Heart left ventricle (tissue), 13 donors: ENCODE data around the gene ZNF669.

Source experiments
- CTCF ChIP-seq, 12 donors: fragments of 200-600 bp; sonication (generic) in 4 of 12; IDR thresholded peaks; one replicate each; pipeline versions ENCODE4 v1.5.0 to v1.8.0; 2018 to 2022; ENCODE audit warnings: antibody characterized with exemption in 12 of 12, mild to moderate bottlenecking in 5 of 12
- POLR2A ChIP-seq, 2 donors: fragments of 450-650 bp; IDR thresholded peaks; one replicate each; pipeline ENCODE4 v1.6.1; 2017; ENCODE audit warnings: antibody characterized with exemption in 2 of 2, mild to moderate bottlenecking in 2 of 2, moderate library complexity in 2 of 2
- donor health status: ischemic (EF 13 %, LVEDD 7.1; RV severe dilation, severe dysfunction).
- donor health status: DM: no; HTN: yes; CAD: no.
- donor health status: DM: no; HTN: no; CAD: no.
- donor health status: ischemic (EF 25% LVEDD 6.9; RV normal size, moderate dysfunction).
- donor health status: ischemic (EF 25% LVEDD 5.7; RV mildly dilated, moderate dysfunction).
- donor health status: ischemic (EF 35%, LVEDD 5.7; RV mildly dilated, moderate dysfunction).
- donor health status: nonischemic (EF 11% LVEDD 7.7; RV severe dilation, severe dysfunction).
- donor health status: DM: yes; HTN: yes; CAD: no.
- donor health status: PGD.
- donor health status: ischemic (EF 29% LVEDD 5.4; RV normal size, mild dysfunction).
- donor health status: nonischemic (EF 23%, LVEDD 6.1; RV moderate dilation, normal function).

GRCh38 chr1:247085310-247085709, 18.8 kb downstream of the ZNF669 start:
- TF ChIP-seq POLR2A (IDR thresholded peaks at IDR 0.05) (no peak), CTCF (IDR thresholded peaks at IDR 0.05) (no peak)
